ENCODE data around the gene NKAIN4. TPM values are rescaled to one million over a fixed set of nuclear protein-coding genes. Genes with fewer than 3 reads are reported as not detected.

Gene NKAIN4
- total RNA-seq, 1 donor from 2014 or later, result 3.0 TPM

DNA sequence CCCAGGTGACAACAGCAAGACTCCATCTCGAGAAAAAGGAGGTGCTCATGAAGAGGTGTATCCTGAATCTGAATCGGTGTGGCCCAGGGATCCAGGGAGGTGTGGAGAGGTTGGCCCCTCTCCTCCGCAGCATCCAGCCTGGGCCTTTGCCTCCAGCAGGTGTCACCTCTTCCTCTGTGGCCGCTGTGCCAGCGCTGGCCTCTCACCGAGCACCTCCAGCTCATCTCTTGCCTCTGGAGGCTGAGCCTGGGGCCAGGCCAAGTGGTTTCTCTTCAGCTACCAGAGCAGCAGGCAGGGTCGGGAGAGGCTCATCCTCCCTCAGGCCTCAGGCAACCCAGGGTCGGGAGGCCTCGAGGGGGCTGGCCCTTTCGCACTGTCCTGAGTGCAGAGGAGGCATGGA lies 37.5 kb upstream of the NKAIN4 start:
- TF ChIP-seq, protein P1, sequence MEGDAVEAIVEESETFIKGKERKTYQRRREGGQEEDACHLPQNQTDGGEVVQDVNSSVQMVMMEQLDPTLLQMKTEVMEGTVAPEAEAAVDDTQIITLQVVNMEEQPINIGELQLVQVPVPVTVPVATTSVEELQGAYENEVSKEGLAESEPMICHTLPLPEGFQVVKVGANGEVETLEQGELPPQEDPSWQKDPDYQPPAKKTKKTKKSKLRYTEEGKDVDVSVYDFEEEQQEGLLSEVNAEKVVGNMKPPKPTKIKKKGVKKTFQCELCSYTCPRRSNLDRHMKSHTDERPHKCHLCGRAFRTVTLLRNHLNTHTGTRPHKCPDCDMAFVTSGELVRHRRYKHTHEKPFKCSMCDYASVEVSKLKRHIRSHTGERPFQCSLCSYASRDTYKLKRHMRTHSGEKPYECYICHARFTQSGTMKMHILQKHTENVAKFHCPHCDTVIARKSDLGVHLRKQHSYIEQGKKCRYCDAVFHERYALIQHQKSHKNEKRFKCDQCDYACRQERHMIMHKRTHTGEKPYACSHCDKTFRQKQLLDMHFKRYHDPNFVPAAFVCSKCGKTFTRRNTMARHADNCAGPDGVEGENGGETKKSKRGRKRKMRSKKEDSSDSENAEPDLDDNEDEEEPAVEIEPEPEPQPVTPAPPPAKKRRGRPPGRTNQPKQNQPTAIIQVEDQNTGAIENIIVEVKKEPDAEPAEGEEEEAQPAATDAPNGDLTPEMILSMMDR (IDR thresholded peaks at IDR 0.05), result no peak
- DNase-seq (ENCODE audit: low spot score), result no peak
- no peak overlapping the region for H3K4me3 Mint-ChIP-seq (ENCODE audit: unreplicated experiment)
- H3K9me3 Mint-ChIP-seq (ENCODE audit: low read depth), result no peaks in the 10 kb centered on the region
- H3K4me1 Mint-ChIP-seq (ENCODE audit: low read depth), result no peaks in the 10 kb centered on the region
- no peaks in the 10 kb centered on the region for H3K27me3 Mint-ChIP-seq (ENCODE audit: low read depth)
- H3K36me3 Mint-ChIP-seq (ENCODE audit: low read depth), result peaks cover 8% of the 10 kb centered on the region
- no peak overlapping the region for H3K27ac Mint-ChIP-seq (ENCODE audit: unreplicated experiment)

DNA sequence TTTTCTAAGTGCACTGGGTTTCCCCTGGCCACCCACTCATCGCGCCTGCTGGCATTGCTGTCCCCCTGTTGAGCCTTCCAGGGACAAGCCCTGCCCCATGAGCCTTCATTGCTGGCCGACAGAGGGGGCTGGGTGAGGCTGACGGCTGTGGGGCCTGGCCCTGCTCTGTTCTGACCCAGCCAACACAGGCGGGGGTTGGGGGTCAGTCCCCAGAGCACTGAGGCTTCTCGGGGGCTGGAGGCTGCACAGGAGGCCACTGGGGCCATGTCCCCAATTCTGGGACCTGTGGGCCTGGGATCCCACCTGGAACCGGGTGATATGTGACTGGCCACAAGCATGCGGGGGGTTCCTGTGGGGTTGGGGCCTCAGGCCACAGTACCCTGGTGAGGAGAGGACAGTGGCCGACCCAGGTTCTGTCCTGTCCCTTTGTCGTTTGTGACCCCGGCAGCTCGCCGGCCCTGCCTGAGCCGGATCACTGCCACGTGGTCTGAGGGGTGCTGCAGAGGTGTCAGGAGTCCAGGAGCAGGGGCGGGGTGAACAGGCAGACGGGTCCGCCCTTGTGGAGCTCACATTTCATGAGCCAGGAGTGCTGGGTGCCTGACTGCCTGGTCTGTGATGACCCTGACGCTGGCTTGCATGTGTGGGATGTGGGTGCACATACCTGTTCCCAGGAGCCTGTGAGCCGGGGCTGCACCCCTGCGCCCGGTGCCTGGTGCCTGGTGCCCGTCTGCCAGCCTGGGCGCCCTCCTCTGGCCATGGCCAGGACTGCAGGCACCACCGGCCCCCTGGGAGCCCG lies 36.6 kb upstream of the NKAIN4 start:
- H3K36me3 Mint-ChIP-seq (ENCODE audit: low read depth), result peaks cover 10% of the 10 kb centered on the region
- TF ChIP-seq, protein P1 (IDR thresholded peaks at IDR 0.05), result peak; percentile 81
- no peaks in the 10 kb centered on the region for H3K9me3 Mint-ChIP-seq (ENCODE audit: low read depth)
- H3K27me3 Mint-ChIP-seq (ENCODE audit: low read depth), result no peaks in the 10 kb centered on the region
- H3K4me1 Mint-ChIP-seq (ENCODE audit: low read depth), result no peaks in the 10 kb centered on the region
- H3K4me3 Mint-ChIP-seq (ENCODE audit: unreplicated experiment), result no peak overlapping the region
- DNase-seq (ENCODE audit: low spot score), result no peak
- no peak overlapping the region for H3K27ac Mint-ChIP-seq (ENCODE audit: unreplicated experiment)

DNA sequence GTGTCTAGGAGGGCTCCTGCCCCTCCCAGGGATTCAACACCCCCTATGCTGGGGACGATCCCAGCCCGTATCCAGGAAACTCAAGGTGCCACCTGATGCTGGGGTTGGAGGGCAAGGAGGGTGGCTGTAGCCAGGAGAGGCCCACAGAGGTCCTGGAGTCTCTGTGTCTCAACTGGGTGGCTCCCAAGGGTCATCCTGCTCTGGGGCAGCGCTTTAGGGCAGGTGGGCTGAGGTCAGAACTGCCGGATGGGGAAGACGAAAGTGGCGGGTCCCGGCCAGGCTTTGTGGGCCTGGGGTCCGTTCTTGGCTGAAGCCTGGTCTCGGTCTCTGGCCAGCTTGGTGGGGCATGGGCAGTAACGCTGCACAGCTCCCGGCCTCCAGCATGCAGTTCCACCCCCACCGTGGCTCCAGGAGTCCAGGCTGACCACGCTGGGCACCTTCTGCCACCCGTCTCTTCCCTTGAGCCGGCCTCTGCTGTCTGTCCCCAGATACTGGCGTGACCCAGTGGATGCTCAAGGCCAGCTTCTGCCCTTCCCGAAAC lies 35.9 kb upstream of the NKAIN4 start:
- no peak overlapping the region for H3K27ac Mint-ChIP-seq (ENCODE audit: unreplicated experiment)
- H3K27me3 Mint-ChIP-seq (ENCODE audit: low read depth), result no peaks in the 10 kb centered on the region
- H3K9me3 Mint-ChIP-seq (ENCODE audit: low read depth), result no peaks in the 10 kb centered on the region
- peaks cover 12% of the 10 kb centered on the region for H3K36me3 Mint-ChIP-seq (ENCODE audit: low read depth)
- TF ChIP-seq, protein P1 (IDR thresholded peaks at IDR 0.05), result no peak
- DNase-seq (ENCODE audit: low spot score), result no peak
- no peaks in the 10 kb centered on the region for H3K4me1 Mint-ChIP-seq (ENCODE audit: low read depth)
- no peak overlapping the region for H3K4me3 Mint-ChIP-seq (ENCODE audit: unreplicated experiment)

DNA sequence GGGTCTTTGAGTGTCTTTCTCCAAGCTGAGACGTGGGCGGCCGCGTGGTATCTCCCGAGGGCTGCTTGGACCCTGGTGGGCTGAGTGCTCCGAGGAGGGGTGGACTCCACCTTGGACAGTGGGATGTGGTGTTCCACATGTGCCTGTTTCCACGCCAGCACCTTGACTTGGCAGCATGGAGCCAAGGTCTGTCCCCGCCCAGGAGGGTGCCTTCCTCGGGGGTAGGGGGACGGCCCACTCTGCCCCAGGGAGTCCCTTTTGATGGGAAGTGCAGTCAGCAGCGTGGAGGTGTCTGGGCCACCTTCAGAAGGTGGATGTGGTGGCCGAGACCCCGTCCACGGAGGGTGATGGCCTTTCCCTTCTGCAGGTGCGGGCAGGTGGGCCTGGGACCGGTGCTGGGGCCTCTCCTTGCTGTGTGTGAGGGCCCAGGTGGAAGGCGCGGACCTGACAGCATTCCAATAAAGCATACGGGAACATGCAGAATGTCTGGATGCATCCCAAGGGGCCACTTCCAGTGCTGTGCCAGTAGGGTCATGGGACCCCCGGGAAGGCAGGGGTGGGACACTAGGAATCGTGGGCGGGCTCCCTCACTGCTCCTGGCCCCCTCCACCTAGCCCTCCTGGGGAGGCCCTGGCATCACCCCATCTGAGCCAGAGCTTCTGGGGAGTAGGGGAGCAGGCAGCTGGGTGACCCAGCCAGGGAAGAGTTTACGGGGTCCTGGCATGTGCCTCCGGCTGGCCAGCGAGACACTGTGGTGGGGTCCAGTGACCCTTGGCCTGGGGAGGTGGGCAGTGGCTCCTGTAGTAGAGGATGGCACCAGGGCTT lies 35.3 kb upstream of the NKAIN4 start:
- Mint-ChIP-seq H3K9me3 (ENCODE audit: low read depth) (no peaks in the 10 kb centered on the region), H3K4me1 (ENCODE audit: low read depth) (no peaks in the 10 kb centered on the region), H3K27me3 (ENCODE audit: low read depth) (no peaks in the 10 kb centered on the region), H3K27ac (ENCODE audit: unreplicated experiment) (no peak overlapping the region), H3K4me3 (ENCODE audit: unreplicated experiment) (no peak overlapping the region), H3K36me3 (ENCODE audit: low read depth) (peaks cover 12% of the 10 kb centered on the region)
- no peak for DNase-seq (ENCODE audit: low spot score)
- TF ChIP-seq, protein P1 (IDR thresholded peaks at IDR 0.05), result no peak

DNA sequence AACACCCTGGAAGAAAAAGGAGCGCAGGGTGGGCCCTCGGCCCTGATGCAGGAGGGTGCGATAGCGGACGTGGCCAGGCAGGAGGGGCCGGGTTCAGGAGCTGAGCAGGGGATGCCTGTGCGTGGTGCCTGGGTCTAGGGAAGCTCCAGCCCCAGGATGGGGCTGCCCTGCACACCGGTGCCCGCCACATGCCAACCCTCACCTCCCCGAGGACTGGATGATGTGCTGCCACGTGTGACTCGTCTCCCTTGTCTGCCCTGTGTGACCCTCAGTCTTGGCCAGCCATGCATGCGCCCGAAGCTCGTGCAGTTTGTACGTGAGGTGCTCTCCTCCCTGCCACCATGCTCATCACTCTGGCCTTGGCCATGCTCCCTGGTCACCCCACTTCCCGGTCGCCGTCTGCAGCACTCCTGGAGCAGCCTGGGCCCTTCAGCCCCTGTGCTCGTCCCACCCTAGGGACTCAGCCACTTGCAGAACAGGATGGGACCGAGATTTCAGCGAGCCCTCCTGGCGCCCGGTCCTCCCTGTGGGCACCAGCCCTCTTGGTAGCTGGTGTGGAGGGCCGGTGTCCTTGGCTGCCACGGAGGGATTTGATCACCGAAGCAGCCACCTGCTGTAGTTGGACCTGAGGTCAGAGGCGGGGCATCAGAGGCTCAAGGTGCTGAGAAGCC lies 34.5 kb upstream of the NKAIN4 start:
- no peak for DNase-seq (ENCODE audit: low spot score)
- Mint-ChIP-seq H3K9me3 (ENCODE audit: low read depth) (no peaks in the 10 kb centered on the region), H3K4me1 (ENCODE audit: low read depth) (no peaks in the 10 kb centered on the region), H3K27me3 (ENCODE audit: low read depth) (no peaks in the 10 kb centered on the region), H3K36me3 (ENCODE audit: low read depth) (peaks cover 13% of the 10 kb centered on the region), H3K4me3 (ENCODE audit: unreplicated experiment) (no peak overlapping the region), H3K27ac (ENCODE audit: unreplicated experiment) (no peak overlapping the region)
- TF ChIP-seq, protein P1 (IDR thresholded peaks at IDR 0.05), result no peak

Measured in chondrocyte (in vitro differentiated cells).